Measurements from ENCODE around the gene RNF146. TPM values are rescaled to one million over a fixed set of nuclear protein-coding genes. Genes with fewer than 3 reads are reported as not detected.

RNF146 gene
- total RNA-seq, 1 experiment from 2014 or later = 21.7 TPM

DNA sequence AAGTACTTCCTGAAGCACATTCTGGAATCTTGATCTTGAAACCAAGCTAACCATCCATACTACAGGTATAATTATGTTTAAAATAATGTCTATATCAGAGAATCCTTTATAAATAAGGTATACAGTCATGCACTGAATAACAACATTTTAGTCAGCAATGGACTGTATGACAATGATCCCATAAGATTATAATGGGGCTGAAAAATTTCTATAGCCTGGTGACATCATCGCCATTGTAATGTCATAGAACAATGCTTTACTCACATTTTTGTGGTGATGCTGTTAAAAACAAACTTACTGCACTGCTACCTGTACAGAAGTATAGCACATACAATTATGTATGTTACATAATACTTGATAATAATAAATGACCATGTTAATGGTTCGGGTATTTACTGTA lies 31.8 kb downstream of the RNF146 start:
- no peak for DNase-seq (ENCODE audit: low spot score)
- TF ChIP-seq EZH2 (IDR thresholded peaks at IDR 0.05; ENCODE audit: borderline replicate concordance, low read depth, low read length, poor library complexity, severe bottlenecking) (no peak), CTCF (conservative IDR thresholded peaks at IDR 0.05; ENCODE audit: low read depth, low read length) (no peak)
- peaks cover 35% of the 10 kb centered on the region for H3K4me1 ChIP-seq (ENCODE audit: insufficient read depth, low read length, poor library complexity, severe bottlenecking)
- ChIA-PET CTCF (interaction anchor here (1.7 kb wide), 1 partner anchor 32 kb away, joined by 5 read pairs; the partner anchor contains the start of gene RNF146), POLR2A (ENCODE audit: low non-redundant PET) (no interaction called here)
- no peaks in the 10 kb centered on the region for H3K36me3 ChIP-seq (ENCODE audit: insufficient read depth, low read length, poor library complexity, severe bottlenecking)
- no peaks in the 10 kb centered on the region for H3K27me3 ChIP-seq (replicated peaks; ENCODE audit: insufficient read depth, low read depth, low read length, poor library complexity)
- H3K4me3 ChIP-seq (ENCODE audit: low read depth, low read length, poor library complexity, severe bottlenecking) = no peak overlapping the region
- intact Hi-C loops (cut with micrococcal nuclease; ENCODE audit: unreplicated experiment) = no loop called here
- no peaks in the 10 kb centered on the region for H3K9me3 ChIP-seq (ENCODE audit: low read depth, low read length, poor library complexity, severe bottlenecking)
- BruUV-seq (replicated peaks) = no TSS peak
- H3K27ac ChIP-seq (ENCODE audit: low read depth, low read length, poor library complexity, severe bottlenecking) = no peak overlapping the region

DNA sequence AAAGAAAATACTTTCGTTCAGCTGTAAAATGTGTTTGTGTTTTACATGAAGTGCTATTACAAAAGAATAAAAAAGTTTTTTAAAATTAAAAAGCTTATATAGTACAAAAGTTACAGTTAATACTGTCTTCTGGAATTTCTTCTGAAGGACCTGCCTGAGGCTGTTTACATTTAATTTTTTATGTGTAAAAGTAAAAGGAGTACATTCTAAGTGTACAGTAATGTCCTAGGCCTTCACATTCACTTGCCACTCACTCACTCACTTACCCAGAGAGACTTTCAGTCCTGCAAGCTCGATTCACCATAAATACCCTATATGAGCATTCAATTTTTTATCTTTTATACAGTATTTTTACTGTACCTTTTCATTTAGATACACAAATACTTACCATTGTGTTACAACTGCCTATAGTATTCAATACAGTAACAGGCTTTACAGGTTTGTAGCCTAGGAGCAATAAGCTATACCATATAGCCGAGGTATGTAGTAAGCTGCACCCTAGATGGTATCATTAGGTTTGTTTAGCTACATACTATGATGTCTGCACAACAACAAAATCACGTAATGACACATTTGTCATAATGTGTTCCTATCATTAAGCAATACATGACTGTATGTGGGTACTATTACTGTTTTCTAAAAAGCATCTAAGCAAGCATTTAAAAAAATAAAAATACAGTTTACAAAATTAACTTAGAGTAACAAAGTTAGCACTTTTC lies 33.0 kb downstream of the RNF146 start:
- Histone ChIP-seq H3K36me3 (ENCODE audit: insufficient read depth, low read length, poor library complexity, severe bottlenecking) (no peaks in the 10 kb centered on the region), H3K4me3 (ENCODE audit: low read depth, low read length, poor library complexity, severe bottlenecking) (no peak overlapping the region), H3K27me3 (replicated peaks; ENCODE audit: insufficient read depth, low read depth, low read length, poor library complexity) (no peaks in the 10 kb centered on the region), H3K27ac (ENCODE audit: low read depth, low read length, poor library complexity, severe bottlenecking) (peak overlapping the region; percentile 49), H3K9me3 (ENCODE audit: low read depth, low read length, poor library complexity, severe bottlenecking) (no peaks in the 10 kb centered on the region), H3K4me1 (ENCODE audit: insufficient read depth, low read length, poor library complexity, severe bottlenecking) (peaks cover 39% of the 10 kb centered on the region)
- no TSS peak for BruUV-seq (replicated peaks)
- no peak for DNase-seq (ENCODE audit: low spot score)
- TF ChIP-seq EZH2 (IDR thresholded peaks at IDR 0.05; ENCODE audit: borderline replicate concordance, low read depth, low read length, poor library complexity, severe bottlenecking) = no peak
- TF ChIP-seq CTCF (conservative IDR thresholded peaks at IDR 0.05; ENCODE audit: low read depth, low read length) = no peak
- ChIA-PET POLR2A (ENCODE audit: low non-redundant PET) (no interaction called here), CTCF (interaction anchor here (0.8 to 1.7 kb wide), 2 partner anchors 33 to 134 kb away, joined by 3 to 5 read pairs; partner anchors contain the start of gene RNF146)
- intact Hi-C loops (cut with micrococcal nuclease; ENCODE audit: unreplicated experiment) = loop anchor here (5.0 kb wide), 2 partner anchors 158 to 238 kb away; partner anchors contain the start of gene KIAA0408

- CTCF ChIA-PET = interaction anchor here (0.8 to 2.0 kb wide), 3 partner anchors 34 to 135 kb away, joined by 3 to 5 read pairs (median 4); partner anchors contain the start of gene RNF146
- peak; percentile 66 for DNase-seq (ENCODE audit: low spot score)
- H3K27ac ChIP-seq (ENCODE audit: low read depth, low read length, poor library complexity, severe bottlenecking) = peak overlapping the region; percentile 49
These were observed 33.7 kb downstream of the RNF146 start for GRCh38 chr6:127300411-127300810.

More at GRCh38 chr6:127300411-127300810, 33.7 kb downstream of the RNF146 start:
- BruUV-seq (replicated peaks) = no TSS peak
- POLR2A ChIA-PET (ENCODE audit: low non-redundant PET) = no interaction called here
- TF ChIP-seq CTCF (conservative IDR thresholded peaks at IDR 0.05; ENCODE audit: low read depth, low read length) (no peak), EZH2 (IDR thresholded peaks at IDR 0.05; ENCODE audit: borderline replicate concordance, low read depth, low read length, poor library complexity, severe bottlenecking) (no peak)
- no peaks in the 10 kb centered on the region for H3K36me3 ChIP-seq (ENCODE audit: insufficient read depth, low read length, poor library complexity, severe bottlenecking)
- peaks cover 39% of the 10 kb centered on the region for H3K4me1 ChIP-seq (ENCODE audit: insufficient read depth, low read length, poor library complexity, severe bottlenecking)
- no peaks in the 10 kb centered on the region for H3K9me3 ChIP-seq (ENCODE audit: low read depth, low read length, poor library complexity, severe bottlenecking)
- intact Hi-C loops (cut with micrococcal nuclease; ENCODE audit: unreplicated experiment) = loop anchor here (5.0 kb wide), 2 partner anchors 157 to 237 kb away; partner anchors contain the start of gene KIAA0408
- H3K4me3 ChIP-seq (ENCODE audit: low read depth, low read length, poor library complexity, severe bottlenecking) = no peak overlapping the region
- H3K27me3 ChIP-seq (replicated peaks; ENCODE audit: insufficient read depth, low read depth, low read length, poor library complexity) = no peaks in the 10 kb centered on the region

Data from A673 (cell line).